ENCODE measurements around the gene IGFBP6.
A peak's percentile ranks its signal among the peaks of the same experiment; 100 is the strongest.

The IGFBP6 gene

DNA sequence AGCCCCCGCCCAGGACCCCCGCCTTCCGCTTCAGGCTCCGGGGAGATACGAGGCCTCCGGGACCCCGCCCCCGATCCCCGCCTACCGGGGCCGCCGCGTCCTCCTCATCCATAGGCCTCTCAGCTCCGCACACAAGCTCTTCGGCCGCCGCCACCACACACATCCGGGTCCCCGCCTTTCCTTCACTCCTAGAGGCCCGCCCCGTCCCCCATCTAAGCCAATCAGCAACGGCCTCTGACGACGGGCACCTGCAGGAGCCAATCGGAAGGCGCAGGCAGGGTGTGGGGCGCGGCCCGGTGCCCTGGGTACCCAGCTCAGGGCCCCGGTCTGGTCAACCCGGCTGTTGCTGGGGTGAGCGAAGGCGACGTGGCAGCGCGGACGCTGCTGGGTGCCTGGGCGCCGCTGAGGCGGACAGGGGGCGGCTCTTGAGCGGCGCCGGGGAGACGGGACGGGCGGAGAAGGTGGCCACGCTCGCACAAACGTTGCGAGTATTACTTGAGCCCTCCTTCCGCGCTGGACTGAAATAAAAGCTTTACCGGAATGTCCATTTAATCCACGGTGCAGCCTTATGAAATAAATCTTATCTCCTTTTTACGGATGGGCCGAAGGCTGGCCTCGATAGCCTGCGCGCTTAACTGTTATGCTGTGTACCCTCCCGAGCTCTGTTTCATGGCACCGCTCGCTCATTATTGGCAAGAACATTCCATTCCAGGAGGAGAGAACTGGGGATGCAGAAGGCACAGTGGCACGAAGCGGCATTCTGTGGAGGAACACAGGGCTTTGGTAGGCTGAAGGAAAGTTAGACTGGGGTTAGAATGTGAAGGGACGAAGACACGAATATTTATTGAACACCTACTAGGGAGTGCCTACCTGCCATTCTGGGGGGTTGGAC lies 18.0 kb upstream of the IGFBP6 start, which contains the start of gene SPRYD3:
SPRYD3 (minus strand) TSS at position 165 of the 892 bp plus-strand sequence; CDS start at position 108, 57 bp downstream.
- in situ Hi-C loops (cut with HindIII; ENCODE audit: low sequenced_read_pairs), result loop anchor here (5.0 to 10.0 kb wide), 2 partner anchors 53 to 115 kb away; no protein-coding TSS in a partner anchor
- H3K4me3 ChIP-seq (ENCODE audit: low read depth, low read length), result peak within 1 kb of the TSS; percentile 62
- TF ChIP-seq, protein P1, sequence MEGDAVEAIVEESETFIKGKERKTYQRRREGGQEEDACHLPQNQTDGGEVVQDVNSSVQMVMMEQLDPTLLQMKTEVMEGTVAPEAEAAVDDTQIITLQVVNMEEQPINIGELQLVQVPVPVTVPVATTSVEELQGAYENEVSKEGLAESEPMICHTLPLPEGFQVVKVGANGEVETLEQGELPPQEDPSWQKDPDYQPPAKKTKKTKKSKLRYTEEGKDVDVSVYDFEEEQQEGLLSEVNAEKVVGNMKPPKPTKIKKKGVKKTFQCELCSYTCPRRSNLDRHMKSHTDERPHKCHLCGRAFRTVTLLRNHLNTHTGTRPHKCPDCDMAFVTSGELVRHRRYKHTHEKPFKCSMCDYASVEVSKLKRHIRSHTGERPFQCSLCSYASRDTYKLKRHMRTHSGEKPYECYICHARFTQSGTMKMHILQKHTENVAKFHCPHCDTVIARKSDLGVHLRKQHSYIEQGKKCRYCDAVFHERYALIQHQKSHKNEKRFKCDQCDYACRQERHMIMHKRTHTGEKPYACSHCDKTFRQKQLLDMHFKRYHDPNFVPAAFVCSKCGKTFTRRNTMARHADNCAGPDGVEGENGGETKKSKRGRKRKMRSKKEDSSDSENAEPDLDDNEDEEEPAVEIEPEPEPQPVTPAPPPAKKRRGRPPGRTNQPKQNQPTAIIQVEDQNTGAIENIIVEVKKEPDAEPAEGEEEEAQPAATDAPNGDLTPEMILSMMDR (IDR thresholded peaks at IDR 0.05; ENCODE audit: low read depth, low read length, missing control alignments), result no peak
- DNase-seq (ENCODE audit: low read depth), result peak; percentile 85

DNA sequence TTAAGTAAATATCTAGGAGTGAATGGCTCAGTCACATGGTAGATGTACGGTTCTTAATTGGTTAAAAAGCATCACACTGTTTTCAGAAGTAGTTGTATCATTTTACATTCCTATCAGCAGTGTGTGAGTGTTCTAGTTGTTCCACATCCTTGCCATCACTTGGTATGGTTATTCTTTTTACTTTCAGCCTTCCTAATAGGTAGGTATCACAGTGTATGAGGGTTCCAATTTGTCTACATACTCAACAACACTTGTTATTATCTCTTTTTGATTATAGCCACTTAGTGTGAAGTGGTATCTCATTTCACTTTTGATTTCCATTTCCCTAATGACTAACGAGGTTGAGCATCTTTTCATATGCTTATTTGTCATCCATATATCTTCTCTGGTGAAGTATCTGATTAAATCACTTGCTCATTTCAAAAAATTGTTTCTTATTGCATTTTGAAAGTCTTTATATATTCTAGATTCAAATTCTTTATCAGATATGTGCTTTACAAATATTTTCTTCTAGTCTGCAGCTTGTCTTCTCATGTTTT lies 14.8 kb upstream of the IGFBP6 start:
- DNase-seq (ENCODE audit: low read depth), result no peak
- H3K4me3 ChIP-seq (ENCODE audit: low read depth, low read length), result no peak overlapping the region
- in situ Hi-C loops (cut with HindIII; ENCODE audit: low sequenced_read_pairs), result no loop called here
- TF ChIP-seq, protein P1 (IDR thresholded peaks at IDR 0.05; ENCODE audit: low read depth, low read length, missing control alignments), result no peak

DNA sequence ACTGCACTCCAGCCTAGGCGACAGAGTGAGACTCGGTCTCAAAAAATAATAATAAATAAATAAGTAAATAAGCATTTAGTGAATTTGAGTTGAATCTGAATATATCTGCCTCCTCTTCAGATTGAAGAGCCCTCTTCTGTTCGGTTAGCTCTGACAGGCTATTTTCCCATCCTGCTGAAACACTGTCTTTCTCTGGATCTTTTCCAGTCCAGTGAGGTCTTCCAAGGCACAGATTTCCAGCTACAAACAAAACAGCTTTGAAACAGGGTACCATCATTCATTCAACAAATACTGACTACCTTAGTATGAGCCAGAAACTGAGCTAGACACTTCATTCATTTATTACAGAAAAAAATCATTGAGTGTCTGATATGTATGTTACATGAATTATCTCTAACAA lies 11.1 kb upstream of the IGFBP6 start:
- in situ Hi-C loops (cut with HindIII; ENCODE audit: low sequenced_read_pairs), result loop anchor here (5.0 kb wide), 1 partner anchor 201 kb away; no protein-coding TSS in a partner anchor
- H3K4me3 ChIP-seq (ENCODE audit: low read depth, low read length), result no peak overlapping the region
- no peak for DNase-seq (ENCODE audit: low read depth)
- TF ChIP-seq, protein P1 (IDR thresholded peaks at IDR 0.05; ENCODE audit: low read depth, low read length, missing control alignments), result no peak

DNA sequence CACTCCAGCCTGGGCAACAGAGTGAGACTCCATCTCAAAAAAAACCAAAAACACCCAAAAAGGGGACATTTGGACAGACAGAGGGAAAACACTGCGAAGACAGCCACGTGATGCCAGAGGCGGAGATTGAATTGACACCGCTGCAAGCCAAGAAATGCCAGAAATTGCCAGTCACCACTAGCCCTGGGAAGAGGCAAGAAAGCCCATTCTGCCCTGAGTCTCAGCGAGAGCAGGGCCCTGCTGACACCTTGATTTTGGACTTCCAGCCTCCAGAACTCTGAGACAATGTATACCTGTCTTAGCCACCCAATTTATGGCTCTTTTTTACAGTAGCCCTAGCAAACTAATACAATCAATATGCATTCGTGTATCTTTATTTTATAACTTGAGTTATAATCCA lies 7.4 kb upstream of the IGFBP6 start:
- TF ChIP-seq, protein P1 (IDR thresholded peaks at IDR 0.05; ENCODE audit: low read depth, low read length, missing control alignments), result no peak
- no peak for DNase-seq (ENCODE audit: low read depth)
- no peak overlapping the region for H3K4me3 ChIP-seq (ENCODE audit: low read depth, low read length)
- in situ Hi-C loops (cut with HindIII; ENCODE audit: low sequenced_read_pairs), result no loop called here

DNA sequence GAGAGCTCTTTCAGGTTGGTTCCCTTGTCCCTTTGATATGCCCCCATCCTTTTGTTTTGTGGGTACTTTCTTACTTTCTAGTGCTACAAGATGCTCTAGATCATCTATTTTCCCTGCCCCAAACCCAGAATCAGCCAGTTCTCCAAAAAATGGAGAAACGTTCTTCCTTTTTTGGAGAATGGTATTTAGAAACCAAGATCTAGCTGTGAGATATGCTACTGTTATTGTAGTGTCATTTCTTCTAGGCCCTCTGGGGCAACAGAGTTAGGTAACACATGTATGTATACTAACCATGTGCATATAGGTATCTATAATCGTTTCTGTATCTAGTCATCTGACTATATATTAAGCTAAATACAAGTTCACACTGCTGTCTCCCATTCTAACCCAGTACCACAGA lies 6.9 kb upstream of the IGFBP6 start:
- no peak for DNase-seq (ENCODE audit: low read depth)
- in situ Hi-C loops (cut with HindIII; ENCODE audit: low sequenced_read_pairs), result no loop called here
- TF ChIP-seq, protein P1 (IDR thresholded peaks at IDR 0.05; ENCODE audit: low read depth, low read length, missing control alignments), result no peak
- no peak overlapping the region for H3K4me3 ChIP-seq (ENCODE audit: low read depth, low read length)

DNA sequence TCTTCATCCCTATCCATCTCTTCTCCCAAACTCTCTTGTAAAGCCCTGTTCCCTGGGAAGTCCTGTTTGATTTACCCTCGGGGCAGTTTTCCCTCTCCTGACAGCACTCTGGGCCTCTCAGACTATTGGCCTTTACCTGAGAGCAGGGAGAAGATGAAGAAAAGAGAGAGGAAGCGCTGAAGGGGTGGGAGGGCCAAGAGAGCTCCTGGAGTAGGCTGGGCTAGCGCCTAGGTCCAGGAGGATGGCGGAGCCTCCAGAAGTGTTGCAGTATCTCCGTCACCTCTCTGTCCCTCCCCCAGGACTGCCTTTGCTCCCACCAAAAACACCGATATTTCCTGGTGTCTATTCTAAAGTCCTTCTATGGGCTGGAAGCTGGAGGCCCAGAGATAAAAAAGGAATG lies 5.7 kb upstream of the IGFBP6 start:
- no peak for DNase-seq (ENCODE audit: low read depth)
- TF ChIP-seq, protein P1 (IDR thresholded peaks at IDR 0.05; ENCODE audit: low read depth, low read length, missing control alignments), result no peak
- in situ Hi-C loops (cut with HindIII; ENCODE audit: low sequenced_read_pairs), result no loop called here
- H3K4me3 ChIP-seq (ENCODE audit: low read depth, low read length), result no peak overlapping the region
